ENCODE data around the gene HOXD8.

DNA sequence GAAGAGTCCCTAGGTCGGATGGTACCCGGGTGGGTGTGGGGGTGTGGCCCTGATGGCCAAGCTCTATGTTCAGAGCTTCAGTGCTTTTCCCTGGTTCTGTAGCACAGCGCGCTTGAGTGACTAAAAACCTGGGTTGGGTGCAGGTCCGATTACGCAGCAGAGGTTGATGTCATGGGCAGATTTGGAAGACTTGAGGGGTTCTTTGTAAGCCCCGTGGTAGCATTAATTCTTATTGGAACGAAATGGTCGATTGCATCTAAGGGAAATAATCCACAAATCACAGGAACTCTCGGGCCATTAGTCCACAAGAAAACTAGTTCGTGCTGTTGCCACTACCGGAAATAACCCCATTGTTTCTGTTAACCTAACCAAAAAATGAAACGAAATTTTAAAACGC lies 9.0 kb downstream of the HOXD8 start:
- TF ChIP-seq, protein P1, sequence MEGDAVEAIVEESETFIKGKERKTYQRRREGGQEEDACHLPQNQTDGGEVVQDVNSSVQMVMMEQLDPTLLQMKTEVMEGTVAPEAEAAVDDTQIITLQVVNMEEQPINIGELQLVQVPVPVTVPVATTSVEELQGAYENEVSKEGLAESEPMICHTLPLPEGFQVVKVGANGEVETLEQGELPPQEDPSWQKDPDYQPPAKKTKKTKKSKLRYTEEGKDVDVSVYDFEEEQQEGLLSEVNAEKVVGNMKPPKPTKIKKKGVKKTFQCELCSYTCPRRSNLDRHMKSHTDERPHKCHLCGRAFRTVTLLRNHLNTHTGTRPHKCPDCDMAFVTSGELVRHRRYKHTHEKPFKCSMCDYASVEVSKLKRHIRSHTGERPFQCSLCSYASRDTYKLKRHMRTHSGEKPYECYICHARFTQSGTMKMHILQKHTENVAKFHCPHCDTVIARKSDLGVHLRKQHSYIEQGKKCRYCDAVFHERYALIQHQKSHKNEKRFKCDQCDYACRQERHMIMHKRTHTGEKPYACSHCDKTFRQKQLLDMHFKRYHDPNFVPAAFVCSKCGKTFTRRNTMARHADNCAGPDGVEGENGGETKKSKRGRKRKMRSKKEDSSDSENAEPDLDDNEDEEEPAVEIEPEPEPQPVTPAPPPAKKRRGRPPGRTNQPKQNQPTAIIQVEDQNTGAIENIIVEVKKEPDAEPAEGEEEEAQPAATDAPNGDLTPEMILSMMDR (IDR thresholded peaks at IDR 0.05), result no peak
- TF ChIP-seq POLR2A (IDR thresholded peaks at IDR 0.05), result no peak
- TF ChIP-seq POLR2AphosphoS5 (IDR thresholded peaks at IDR 0.05), result no peak
- no peak for TF ChIP-seq EP300 (IDR thresholded peaks at IDR 0.05; ENCODE audit: low read depth)
